GM06990 (cell line): ENCODE data around the gene FAM98B.

Source experiments
- DNase-seq: peaks from one replicate; pipeline ENCODE4 v3.0.0-alpha.2; 2011; ENCODE audit not compliant: insufficient read length; ENCODE audit errors: extremely low read depth
- H3K27me3 ChIP-seq: replicated peaks from 2 replicates; pipeline ENCODE4 v1.6.0; 2011; ENCODE audit warnings: low read length; ENCODE audit not compliant: control insufficient read depth, insufficient read depth
- H3K36me3 ChIP-seq: 2 replicates; pipeline ENCODE4 v1.5.1; 2011; ENCODE audit warnings: low read length; ENCODE audit not compliant: control insufficient read depth, insufficient read depth
- H3K4me3 ChIP-seq: replicated peaks from 2 replicates; pipeline ENCODE4 v1.5.1; 2011; ENCODE audit warnings: low read depth, mild to moderate bottlenecking, control low read depth, low read length
- CTCF ChIP-seq: IDR thresholded peaks from 2 replicates; pipeline ENCODE4 v1.5.1; 2011; ENCODE audit warnings: low read length, control low read depth, mild to moderate bottlenecking, inconsistent platforms; ENCODE audit not compliant: insufficient read depth, poor library complexity, severe bottlenecking

Gene FAM98B

GRCh38 chr15:38453971-38454695 is at the start of gene FAM98B:
Gene FAM98B, plus strand, starts transcription at chr15:38454127. Its CDS starts 35 bp downstream, at chr15:38454162.
- Histone ChIP-seq H3K27me3 (no peaks in the 10 kb centered on the region), H3K4me3 (peak within 1 kb of the TSS; percentile 95), H3K36me3 (no peaks in the 10 kb centered on the region; the same call in 1 of the 2 replicates)
- TF ChIP-seq CTCF = peak; percentile 34
- DNase-seq = peak; percentile 93

GRCh38 chr15:38406436-38406835 is 47.5 kb upstream of the FAM98B start:
- H3K4me3 ChIP-seq = no peak overlapping the region
- no peaks in the 10 kb centered on the region for H3K36me3 ChIP-seq
- no peak for DNase-seq
- no peak for TF ChIP-seq CTCF
- no peaks in the 10 kb centered on the region for H3K27me3 ChIP-seq

GRCh38 chr15:38408576-38408975 is 45.4 kb upstream of the FAM98B start:
- Histone ChIP-seq H3K36me3 (no peaks in the 10 kb centered on the region), H3K4me3 (no peak overlapping the region), H3K27me3 (no peaks in the 10 kb centered on the region)
- TF ChIP-seq CTCF = no peak
- DNase-seq = no peak

DNA sequence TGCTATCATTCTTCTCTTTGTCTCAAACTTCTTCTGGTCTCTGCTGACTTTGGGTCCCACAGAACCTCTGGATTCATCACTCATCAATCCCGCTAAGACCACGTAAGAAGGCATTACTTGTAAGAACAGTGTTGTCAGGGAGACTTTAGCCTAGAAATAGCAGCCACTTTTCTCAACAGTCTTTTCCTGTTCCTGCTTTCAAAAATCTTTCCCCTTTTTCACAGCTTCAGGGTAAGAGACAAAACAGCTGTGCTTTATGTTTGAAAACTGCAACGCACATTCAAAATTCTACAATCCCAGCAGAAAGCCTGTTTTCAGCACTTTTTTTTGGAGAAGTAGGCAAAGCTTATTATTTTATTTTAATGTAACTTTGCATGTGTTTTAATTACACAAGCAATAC is 42.0 kb upstream of the FAM98B start:
- Histone ChIP-seq H3K36me3 (no peaks in the 10 kb centered on the region), H3K4me3 (no peak overlapping the region), H3K27me3 (no peaks in the 10 kb centered on the region; the same call in 1 of the 2 replicates)
- no peak for TF ChIP-seq CTCF
- no peak for DNase-seq

DNA sequence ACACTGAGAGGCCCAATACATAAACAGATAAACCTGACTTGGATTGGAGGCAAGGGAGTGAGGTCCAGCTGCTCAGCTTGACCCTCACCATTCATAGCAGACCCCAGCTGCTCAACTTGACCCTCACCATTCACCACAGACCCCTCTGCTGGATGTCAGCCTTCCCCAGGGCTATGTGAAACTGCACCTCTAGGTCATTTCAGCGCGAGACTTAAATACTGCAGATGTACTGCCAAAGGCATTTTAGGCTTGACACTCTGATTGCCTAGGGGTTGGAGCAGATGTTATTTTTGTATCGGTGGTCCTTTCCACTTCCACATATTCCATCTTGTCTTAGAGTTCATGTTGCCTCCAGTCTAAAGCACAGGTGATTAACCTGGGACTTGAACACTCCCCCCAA is 41.5 kb upstream of the FAM98B start:
- Histone ChIP-seq H3K27me3 (no peaks in the 10 kb centered on the region; the same call in 1 of the 2 replicates), H3K36me3 (no peaks in the 10 kb centered on the region), H3K4me3 (no peak overlapping the region)
- TF ChIP-seq CTCF = no peak
- no peak for DNase-seq
